ENCODE data around the gene IER5.
A peak's percentile ranks its signal among the peaks of the same experiment; 100 is the strongest.

DNA sequence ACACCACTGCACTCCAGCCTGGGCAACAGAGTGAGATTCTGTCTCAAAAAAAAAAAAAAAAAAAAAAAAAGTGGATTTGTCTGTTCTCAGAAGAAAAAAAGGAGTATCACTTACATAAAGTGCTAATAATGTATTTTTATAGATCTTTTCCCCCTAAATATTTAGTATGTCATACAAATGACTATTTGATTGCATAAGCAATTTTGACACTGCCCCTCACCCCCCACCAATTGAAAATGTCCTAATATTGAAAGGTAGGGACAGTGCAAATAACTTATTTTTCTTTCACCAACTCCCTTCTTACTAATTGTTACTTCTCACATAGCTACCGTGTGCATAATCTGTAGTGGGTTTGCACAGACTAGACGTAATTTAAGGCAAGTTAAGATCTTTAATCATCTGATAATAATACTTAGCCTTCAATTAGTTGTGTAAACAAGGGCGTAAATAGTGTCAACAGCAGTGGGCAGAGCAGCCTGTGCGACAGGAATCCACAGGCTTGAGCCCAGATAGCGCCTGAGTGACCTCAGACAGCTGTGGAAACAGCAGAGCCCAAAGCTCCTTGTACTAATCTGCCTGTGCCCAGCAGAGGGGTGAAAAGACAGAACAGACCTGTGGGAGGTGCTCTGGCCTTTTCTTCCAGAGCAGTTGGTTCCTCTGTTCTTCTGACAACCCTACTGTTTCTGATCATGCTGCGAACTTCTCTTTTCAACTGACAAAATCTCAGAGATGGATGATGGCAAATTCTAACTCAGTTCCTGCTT is 4.5 kb upstream of the IER5 start:
- peak; percentile 22 to 51 for TF ChIP-seq CTCF (conservative IDR thresholded peaks at IDR 0.05 in 1 of 2, IDR thresholded peaks at IDR 0.05 in 1 of 2; ENCODE audit: low read depth in 1 of 2, low read length in 2 of 2)
- TF ChIP-seq EZH2 (IDR thresholded peaks at IDR 0.05; ENCODE audit: low read length, missing control alignments), result no peak
